Ascending aorta (tissue), 2 donors: ENCODE measurements around the gene FKBP1A. TPM values are rescaled to one million over a fixed set of nuclear protein-coding genes. Genes with fewer than 3 reads are reported as not detected.

Experiments used
- DNase-seq, 2 donors: peaks; one replicate each; pipeline ENCODE4 v3.0.0-alpha.2; 2019; ENCODE audit warnings: low spot score in 2 of 2
- H3K27ac ChIP-seq, 2 donors: fragments of 200-600 bp; sonication (generic); one replicate each; pipeline ENCODE4 v1.5.1; 2016 to 2017; ENCODE audit warnings: mild to moderate bottlenecking in 1 of 2
- H3K27me3 ChIP-seq: fragments of 200-600 bp; sonication (generic); one replicate; pipeline ENCODE4 v1.5.1; 2017
- H3K36me3 ChIP-seq, 2 donors: fragments of 200-600 bp; sonication (generic); one replicate each; pipeline ENCODE4 v1.5.1; 2016
- H3K4me1 ChIP-seq, 2 donors: fragments of 200-600 bp; sonication (generic); one replicate each; pipeline ENCODE4 v1.5.1; 2016 to 2017; ENCODE audit warnings: mild to moderate bottlenecking in 1 of 2
- H3K4me3 ChIP-seq, 2 donors: fragments of 200-600 bp; sonication (generic); one replicate each; pipeline ENCODE4 v1.5.1; 2016 to 2017; ENCODE audit warnings: mild to moderate bottlenecking in 1 of 2
- H3K9me3 ChIP-seq, 2 donors: fragments of 200-600 bp; sonication (generic); one replicate each; pipeline ENCODE4 v1.5.1; 2016
- CTCF ChIP-seq, 3 experiments: fragments of 200-600 bp in 2 of 3; fragments of 450-650 bp in 1 of 3; sonication (generic) in 2 of 3; IDR thresholded peaks; one replicate each; pipeline ENCODE4 v1.5.1; 2016 to 2019; ENCODE audit warnings: antibody characterized with exemption in 3 of 3, mild to moderate bottlenecking in 1 of 3, moderate library complexity in 1 of 3
- intact Hi-C: fragments of 100-400 bp; cut with DNase I; formaldehyde crosslinking; loops from one replicate; pipeline ENCODE4 v1.15.1; 2023
- total RNA-seq: library from RNA; depleted of rRNA; stranded (reverse); fragments of >200 nt; gene quantifications from one replicate; pipeline ENCODE4 v1.1.0, GENCODE V29; 2016

Gene FKBP1A
- total RNA-seq, 1 donor from 2014 or later, result 202 TPM

- peaks cover 8 to 27% of the 10 kb centered on the region in 2 donors for H3K4me1 ChIP-seq
Observed at GRCh38 chr20:1369970-1370369, 22.9 kb downstream of the FKBP1A start.

DNA sequence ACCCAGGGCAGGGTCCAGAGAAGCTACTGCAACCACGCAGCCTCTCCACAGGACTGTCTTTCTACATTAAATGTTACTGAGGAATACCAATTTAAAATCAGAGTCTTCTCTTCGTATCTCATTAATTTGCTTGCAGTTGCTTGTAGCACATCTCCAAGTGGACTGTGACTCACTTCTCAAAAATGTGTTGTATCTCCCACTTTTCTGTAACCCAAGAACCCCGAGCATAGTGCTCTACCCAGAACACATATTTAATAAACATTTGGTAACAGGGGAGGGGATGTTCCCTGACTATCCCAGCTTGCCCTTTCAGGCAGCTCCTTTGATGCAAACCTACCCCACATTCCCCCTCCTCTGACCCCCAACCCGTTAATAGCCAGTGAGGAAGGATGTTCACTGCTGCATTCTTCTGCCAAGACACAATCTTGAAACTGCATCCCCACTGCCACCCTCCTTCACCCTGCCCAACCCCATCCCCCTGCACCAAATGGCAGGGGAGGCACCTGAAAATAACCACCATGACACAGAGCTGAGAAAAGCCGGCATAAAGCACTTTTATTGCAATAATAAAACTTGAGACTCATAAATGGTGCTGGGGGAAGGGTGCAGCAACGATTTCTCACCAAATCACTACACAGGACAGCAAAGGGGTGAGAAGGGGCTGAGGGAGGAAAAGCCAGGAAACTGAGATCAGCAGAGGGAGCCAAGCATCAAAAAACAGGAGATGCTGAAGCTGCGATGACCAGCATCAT, 24.2 kb downstream of the FKBP1A start:
- no peak overlapping the region for H3K4me3 ChIP-seq
- intact Hi-C loops, result no loop called here
- H3K27me3 ChIP-seq, result no peaks in the 10 kb centered on the region
- DNase-seq, result no peak
- peaks cover 5 to 26% of the 10 kb centered on the region in 2 donors for H3K36me3 ChIP-seq
- H3K4me1 ChIP-seq, result peaks cover 8 to 16% of the 10 kb centered on the region in 2 donors
- H3K9me3 ChIP-seq, result no peaks in the 10 kb centered on the region
- H3K27ac ChIP-seq, result no peak overlapping the region
- TF ChIP-seq CTCF (IDR thresholded peaks at IDR 0.05), result no peak

More at GRCh38 chr20:1369970-1370369, 22.9 kb downstream of the FKBP1A start:
- Histone ChIP-seq H3K27me3 (no peaks in the 10 kb centered on the region), H3K9me3 (no peaks in the 10 kb centered on the region), H3K36me3 (peaks cover 5 to 26% of the 10 kb centered on the region in 2 donors), H3K4me3 (no peak overlapping the region), H3K27ac (peak overlapping the region in 1 of 2 donors; percentile 26)
- TF ChIP-seq CTCF (IDR thresholded peaks at IDR 0.05), result no peak
- intact Hi-C loops, result loop anchor here (5.0 kb wide), 1 partner anchor 43 kb away; the partner anchor contains the start of gene SDCBP2
- no peak for DNase-seq

- H3K4me3 ChIP-seq, result no peak overlapping the region
- no peaks in the 10 kb centered on the region for H3K27me3 ChIP-seq
- TF ChIP-seq CTCF (IDR thresholded peaks at IDR 0.05), result no peak
- H3K27ac ChIP-seq, result no peak overlapping the region
- intact Hi-C loops, result no loop called here
- H3K4me1 ChIP-seq, result peaks cover 3 to 8% of the 10 kb centered on the region in 2 donors
- H3K9me3 ChIP-seq, result no peaks in the 10 kb centered on the region
- no peak for DNase-seq
- H3K36me3 ChIP-seq, result peaks cover 5 to 21% of the 10 kb centered on the region in 2 donors
Observed at GRCh38 chr20:1367479-1367878, 25.4 kb downstream of the FKBP1A start.

GRCh38 chr20:1364106-1364505, 28.7 kb downstream of the FKBP1A start:
- H3K27ac ChIP-seq, result no peak overlapping the region

DNA sequence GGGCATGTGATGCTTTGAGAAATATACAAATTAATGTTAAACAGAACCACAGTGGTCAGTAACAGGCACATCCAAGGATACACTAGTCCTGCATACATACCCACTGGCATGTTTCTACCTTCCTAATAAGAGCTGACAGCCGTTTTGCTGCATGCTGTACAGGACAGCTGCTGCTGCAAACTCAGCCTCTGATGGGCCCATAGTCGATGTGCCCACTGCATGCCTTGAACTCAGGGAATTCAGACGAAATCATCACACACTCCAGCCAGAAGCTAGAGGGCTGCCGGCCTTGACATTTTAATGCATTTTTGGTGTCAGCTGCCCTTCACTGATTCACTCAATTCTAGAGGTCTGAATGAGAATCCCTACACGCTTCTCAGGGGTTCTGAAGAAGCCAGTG, 29.3 kb downstream of the FKBP1A start:
- Histone ChIP-seq H3K36me3 (peaks cover 5 to 16% of the 10 kb centered on the region in 2 donors), H3K27ac (no peak overlapping the region), H3K27me3 (no peaks in the 10 kb centered on the region), H3K9me3 (no peaks in the 10 kb centered on the region), H3K4me3 (no peak overlapping the region), H3K4me1 (no peaks in the 10 kb centered on the region)
- no peak for DNase-seq
- TF ChIP-seq CTCF (IDR thresholded peaks at IDR 0.05), result no peak
- intact Hi-C loops, result no loop called here

More at GRCh38 chr20:1364106-1364505, 28.7 kb downstream of the FKBP1A start:
- Histone ChIP-seq H3K27me3 (no peaks in the 10 kb centered on the region), H3K36me3 (peaks cover 5 to 16% of the 10 kb centered on the region in 2 donors), H3K9me3 (no peaks in the 10 kb centered on the region), H3K4me1 (peaks cover 0 to 3% of the 10 kb centered on the region in 2 donors), H3K4me3 (no peak overlapping the region)
- no peak for TF ChIP-seq CTCF (IDR thresholded peaks at IDR 0.05)
- no peak for DNase-seq
- intact Hi-C loops, result no loop called here
